Measurements from ENCODE around the gene LZIC.

- no peak for TF ChIP-seq SRSF9 (IDR thresholded peaks at IDR 0.05; ENCODE audit: borderline replicate concordance, low read depth, low read length)
- TF ChIP-seq, protein P1, sequence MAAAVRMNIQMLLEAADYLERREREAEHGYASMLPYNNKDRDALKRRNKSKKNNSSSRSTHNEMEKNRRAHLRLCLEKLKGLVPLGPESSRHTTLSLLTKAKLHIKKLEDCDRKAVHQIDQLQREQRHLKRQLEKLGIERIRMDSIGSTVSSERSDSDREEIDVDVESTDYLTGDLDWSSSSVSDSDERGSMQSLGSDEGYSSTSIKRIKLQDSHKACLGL (CRISPR knock-in tag; IDR thresholded peaks at IDR 0.05; ENCODE audit: borderline replicate concordance, poor library complexity, severe bottlenecking): no peak
- TF ChIP-seq ELF1 (tag; IDR thresholded peaks at IDR 0.05): no peak
- TF ChIP-seq SMARCA5 (IDR thresholded peaks at IDR 0.05): no peak
- TF ChIP-seq ZBTB2 (IDR thresholded peaks at IDR 0.05): no peak
Measured at GRCh38 chr1:9916452-9916851, 26.7 kb downstream of the LZIC start.

Measured in K562 (cell line).